GM23338 (cell line): Measurements from ENCODE around the gene PDZD7. TPM values are rescaled to one million over a fixed set of nuclear protein-coding genes. Genes with fewer than 3 reads are reported as not detected.

ENCODE experiments used
- EZH2 ChIP-seq: fragments of 200-600 bp; sonication (generic); IDR thresholded peaks from one replicate; pipeline ENCODE4 v1.8.0; 2017; ENCODE audit warnings: antibody characterized with exemption, mild to moderate bottlenecking, low read depth; ENCODE audit not compliant: unreplicated experiment
- EZH2phosphoT487 ChIP-seq: fragments of 200-600 bp; sonication (generic); IDR thresholded peaks from one replicate; pipeline ENCODE4 v1.8.1; 2018; ENCODE audit warnings: antibody characterized with exemption; ENCODE audit not compliant: unreplicated experiment
- JUNB ChIP-seq: IDR thresholded peaks from one replicate; pipeline ENCODE4 v1.6.1; 2016; ENCODE audit warnings: antibody characterized with exemption; ENCODE audit not compliant: unreplicated experiment
- REST ChIP-seq: IDR thresholded peaks from one replicate; pipeline ENCODE4 v1.6.1; 2018; ENCODE audit warnings: antibody characterized with exemption; ENCODE audit not compliant: unreplicated experiment
- STAT1 ChIP-seq: IDR thresholded peaks from one replicate; pipeline ENCODE4 v1.6.1; 2016; ENCODE audit warnings: antibody characterized with exemption; ENCODE audit not compliant: unreplicated experiment
- ZNF114 ChIP-seq: fragments of 250-450 bp; sonication (Bioruptor Pico); IDR thresholded peaks from 2 replicates; pipeline ENCODE4 v1.5.0; 2020; ENCODE audit warnings: mild to moderate bottlenecking, moderate library complexity
- polyA plus RNA-seq: library from polyadenylated mRNA; unstranded; fragments of >200 nt; fragmentation: Nextera tagmentation; extraction: Ambion mirVana; gene quantifications from 2 replicates; pipeline ENCODE4 v1.2.1, GENCODE V29; 2016
- total RNA-seq: library from RNA; depleted of rRNA; stranded (reverse); fragments of >200 nt; shearing (Covaris generic); gene quantifications from 2 replicates; pipeline ENCODE4 v1.2.3, GENCODE V29; 2014
- TF ChIP-seq, protein P1 (sequence below): fragments of 250-450 bp; sonication (Bioruptor Pico); IDR thresholded peaks from 2 replicates; pipeline ENCODE4 v1.5.0; 2020; ENCODE audit warnings: mild to moderate bottlenecking, moderate library complexity

Gene PDZD7
- total and polyA plus RNA-seq, 2 experiments from 2014 or later, result 1.7 to 2.3 TPM

DNA sequence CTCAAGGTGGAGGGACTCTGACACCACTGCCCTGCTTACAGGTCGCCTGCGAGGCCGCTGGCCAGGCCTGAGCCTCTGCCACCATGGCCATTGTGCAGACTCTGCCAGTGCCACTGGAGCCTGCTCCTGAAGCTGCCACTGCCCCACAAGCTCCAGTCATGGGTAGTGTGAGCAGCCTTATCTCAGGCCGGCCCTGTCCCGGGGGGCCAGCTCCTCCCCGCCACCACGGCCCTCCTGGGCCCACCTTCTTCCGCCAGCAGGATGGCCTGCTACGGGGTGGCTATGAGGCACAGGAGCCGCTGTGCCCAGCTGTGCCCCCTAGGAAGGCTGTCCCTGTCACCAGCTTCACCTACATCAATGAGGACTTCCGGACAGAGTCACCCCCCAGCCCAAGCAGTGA, 28.5 kb downstream of the PDZD7 start (continued):
- TF ChIP-seq, protein P1, sequence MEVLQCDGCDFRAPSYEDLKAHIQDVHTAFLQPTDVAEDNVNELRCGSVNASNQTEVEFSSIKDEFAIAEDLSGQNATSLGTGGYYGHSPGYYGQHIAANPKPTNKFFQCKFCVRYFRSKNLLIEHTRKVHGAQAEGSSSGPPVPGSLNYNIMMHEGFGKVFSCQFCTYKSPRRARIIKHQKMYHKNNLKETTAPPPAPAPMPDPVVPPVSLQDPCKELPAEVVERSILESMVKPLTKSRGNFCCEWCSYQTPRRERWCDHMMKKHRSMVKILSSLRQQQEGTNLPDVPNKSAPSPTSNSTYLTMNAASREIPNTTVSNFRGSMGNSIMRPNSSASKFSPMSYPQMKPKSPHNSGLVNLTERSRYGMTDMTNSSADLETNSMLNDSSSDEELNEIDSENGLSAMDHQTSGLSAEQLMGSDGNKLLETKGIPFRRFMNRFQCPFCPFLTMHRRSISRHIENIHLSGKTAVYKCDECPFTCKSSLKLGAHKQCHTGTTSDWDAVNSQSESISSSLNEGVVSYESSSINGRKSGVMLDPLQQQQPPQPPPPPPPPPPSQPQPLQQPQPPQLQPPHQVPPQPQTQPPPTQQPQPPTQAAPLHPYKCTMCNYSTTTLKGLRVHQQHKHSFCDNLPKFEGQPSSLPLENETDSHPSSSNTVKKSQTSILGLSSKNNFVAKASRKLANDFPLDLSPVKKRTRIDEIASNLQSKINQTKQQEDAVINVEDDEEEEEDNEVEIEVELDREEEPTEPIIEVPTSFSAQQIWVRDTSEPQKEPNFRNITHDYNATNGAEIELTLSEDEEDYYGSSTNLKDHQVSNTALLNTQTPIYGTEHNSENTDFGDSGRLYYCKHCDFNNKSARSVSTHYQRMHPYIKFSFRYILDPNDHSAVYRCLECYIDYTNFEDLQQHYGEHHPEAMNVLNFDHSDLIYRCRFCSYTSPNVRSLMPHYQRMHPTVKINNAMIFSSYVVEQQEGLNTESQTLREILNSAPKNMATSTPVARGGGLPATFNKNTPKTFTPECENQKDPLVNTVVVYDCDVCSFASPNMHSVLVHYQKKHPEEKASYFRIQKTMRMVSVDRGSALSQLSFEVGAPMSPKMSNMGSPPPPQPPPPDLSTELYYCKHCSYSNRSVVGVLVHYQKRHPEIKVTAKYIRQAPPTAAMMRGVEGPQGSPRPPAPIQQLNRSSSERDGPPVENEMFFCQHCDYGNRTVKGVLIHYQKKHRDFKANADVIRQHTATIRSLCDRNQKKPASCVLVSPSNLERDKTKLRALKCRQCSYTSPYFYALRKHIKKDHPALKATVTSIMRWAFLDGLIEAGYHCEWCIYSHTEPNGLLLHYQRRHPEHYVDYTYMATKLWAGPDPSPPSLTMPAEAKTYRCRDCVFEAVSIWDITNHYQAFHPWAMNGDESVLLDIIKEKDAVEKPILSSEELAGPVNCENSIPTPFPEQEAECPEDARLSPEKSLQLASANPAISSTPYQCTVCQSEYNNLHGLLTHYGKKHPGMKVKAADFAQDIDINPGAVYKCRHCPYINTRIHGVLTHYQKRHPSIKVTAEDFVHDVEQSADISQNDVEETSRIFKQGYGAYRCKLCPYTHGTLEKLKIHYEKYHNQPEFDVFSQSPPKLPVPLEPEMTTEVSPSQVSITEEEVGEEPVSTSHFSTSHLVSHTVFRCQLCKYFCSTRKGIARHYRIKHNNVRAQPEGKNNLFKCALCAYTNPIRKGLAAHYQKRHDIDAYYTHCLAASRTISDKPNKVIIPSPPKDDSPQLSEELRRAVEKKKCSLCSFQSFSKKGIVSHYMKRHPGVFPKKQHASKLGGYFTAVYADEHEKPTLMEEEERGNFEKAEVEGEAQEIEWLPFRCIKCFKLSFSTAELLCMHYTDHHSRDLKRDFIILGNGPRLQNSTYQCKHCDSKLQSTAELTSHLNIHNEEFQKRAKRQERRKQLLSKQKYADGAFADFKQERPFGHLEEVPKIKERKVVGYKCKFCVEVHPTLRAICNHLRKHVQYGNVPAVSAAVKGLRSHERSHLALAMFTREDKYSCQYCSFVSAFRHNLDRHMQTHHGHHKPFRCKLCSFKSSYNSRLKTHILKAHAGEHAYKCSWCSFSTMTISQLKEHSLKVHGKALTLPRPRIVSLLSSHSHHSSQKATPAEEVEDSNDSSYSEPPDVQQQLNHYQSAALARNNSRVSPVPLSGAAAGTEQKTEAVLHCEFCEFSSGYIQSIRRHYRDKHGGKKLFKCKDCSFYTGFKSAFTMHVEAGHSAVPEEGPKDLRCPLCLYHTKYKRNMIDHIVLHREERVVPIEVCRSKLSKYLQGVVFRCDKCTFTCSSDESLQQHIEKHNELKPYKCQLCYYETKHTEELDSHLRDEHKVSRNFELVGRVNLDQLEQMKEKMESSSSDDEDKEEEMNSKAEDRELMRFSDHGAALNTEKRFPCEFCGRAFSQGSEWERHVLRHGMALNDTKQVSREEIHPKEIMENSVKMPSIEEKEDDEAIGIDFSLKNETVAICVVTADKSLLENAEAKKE, result no peak
- TF ChIP-seq REST (no peak), JUNB (no peak), STAT1 (no peak), EZH2phosphoT487 (no peak), ZNF114 (no peak), EZH2 (no peak)
